GM23338 (cell line): ENCODE data around the gene MTRF1L. TPM values are rescaled to one million over a fixed set of nuclear protein-coding genes. Genes with fewer than 3 reads are reported as not detected.

Experiments used
- ATAC-seq: fragments of 200-7000 bp; cut with Tn5 transposase; 3 replicates; pipeline ENCODE4 v1.9.1; 2020
- DNase-seq: peaks from one replicate; pipeline ENCODE4 v3.0.0-alpha.2; 2015; ENCODE audit warnings: low spot score
- H2AFZ ChIP-seq: fragments of 200-600 bp; sonication (generic); 2 replicates; pipeline ENCODE4 v1.8.0; 2016; ENCODE audit warnings: antibody characterized with exemption, mild to moderate bottlenecking, moderate library complexity
- H3F3A ChIP-seq: fragments of 200-600 bp; sonication (generic); replicated peaks from 2 replicates; pipeline ENCODE4 v1.8.0; 2017; ENCODE audit warnings: antibody characterized with exemption, mixed run types, low read depth
- H3K27ac ChIP-seq: fragments of 200-600 bp; sonication (generic); 2 replicates; pipeline ENCODE4 v1.6.1; 2016; ENCODE audit warnings: low read depth
- H3K27me3 ChIP-seq: fragments of 200-600 bp; sonication (generic); 2 replicates; pipeline ENCODE4 v1.8.0; 2016; ENCODE audit warnings: mild to moderate bottlenecking, mixed run types, moderate library complexity; ENCODE audit not compliant: insufficient read depth
- H3K36me3 ChIP-seq: fragments of 200-600 bp; sonication (generic); 2 replicates; pipeline ENCODE4 v1.8.0; 2016; ENCODE audit warnings: mild to moderate bottlenecking; ENCODE audit not compliant: insufficient read depth
- H3K4me1 ChIP-seq: fragments of 200-600 bp; sonication (generic); 2 replicates; pipeline ENCODE4 v1.8.0; 2016; ENCODE audit warnings: mild to moderate bottlenecking, moderate library complexity; ENCODE audit not compliant: insufficient read depth
- H3K4me2 ChIP-seq: fragments of 200-600 bp; sonication (generic); 2 replicates; pipeline ENCODE4 v1.7.1; 2017; ENCODE audit warnings: mixed run types
- H3K4me3 ChIP-seq: fragments of 200-600 bp; sonication (generic); 2 replicates; pipeline ENCODE4 v1.6.1; 2016; ENCODE audit warnings: mixed run types
- H3K79me2 ChIP-seq: fragments of 200-600 bp; sonication (generic); replicated peaks from 2 replicates; pipeline ENCODE4 v1.8.0; 2017; ENCODE audit warnings: mild to moderate bottlenecking; ENCODE audit not compliant: insufficient read depth
- H3K9me2 ChIP-seq: fragments of 200-600 bp; sonication (generic); 2 replicates; pipeline ENCODE4 v1.8.0; 2017; ENCODE audit not compliant: insufficient read depth
- H4K20me1 ChIP-seq: fragments of 200-600 bp; sonication (generic); replicated peaks from 2 replicates; pipeline ENCODE4 v1.8.0; 2017; ENCODE audit warnings: mild to moderate bottlenecking; ENCODE audit not compliant: insufficient read depth
- H3K27ac Mint-ChIP-seq: 2 replicates; pipeline ENCODE4 v1.8.0; 2020; ENCODE audit warnings: inconsistent platforms, mild to moderate bottlenecking, moderate library complexity, mixed read lengths
- H3K27me3 Mint-ChIP-seq: 3 replicates; pipeline ENCODE4 v1.8.0; 2022; ENCODE audit warnings: low read depth, mild to moderate bottlenecking, moderate library complexity, mixed read lengths, inconsistent platforms; ENCODE audit not compliant: insufficient read depth, poor library complexity
- H3K36me3 Mint-ChIP-seq: 3 replicates; pipeline ENCODE4 v1.8.0; 2021; ENCODE audit warnings: low read depth, mild to moderate bottlenecking, inconsistent platforms, moderate library complexity, mixed read lengths
- H3K4me1 Mint-ChIP-seq: 3 replicates; pipeline ENCODE4 v1.8.0; 2020; ENCODE audit warnings: mild to moderate bottlenecking, inconsistent platforms, mixed read lengths
- H3K4me3 Mint-ChIP-seq: 3 replicates; pipeline ENCODE4 v1.8.0; 2021; ENCODE audit warnings: moderate library complexity, mild to moderate bottlenecking, inconsistent platforms, mixed read lengths
- H3K9me3 Mint-ChIP-seq: 3 replicates; pipeline ENCODE4 v1.8.0; 2020; ENCODE audit warnings: moderate library complexity, mild to moderate bottlenecking, inconsistent platforms, mixed read lengths
- CREB1 ChIP-seq: fragments of 250-450 bp; sonication (Bioruptor Pico); IDR thresholded peaks from 2 replicates; pipeline ENCODE4 v1.5.0; 2020; ENCODE audit warnings: low read depth, mild to moderate bottlenecking, moderate library complexity
- EZH2 ChIP-seq: fragments of 200-600 bp; sonication (generic); IDR thresholded peaks from one replicate; pipeline ENCODE4 v1.8.0; 2017; ENCODE audit warnings: antibody characterized with exemption, mild to moderate bottlenecking, low read depth; ENCODE audit not compliant: unreplicated experiment
- EZH2phosphoT487 ChIP-seq: fragments of 200-600 bp; sonication (generic); IDR thresholded peaks from one replicate; pipeline ENCODE4 v1.8.1; 2018; ENCODE audit warnings: antibody characterized with exemption; ENCODE audit not compliant: unreplicated experiment
- JUNB ChIP-seq: IDR thresholded peaks from one replicate; pipeline ENCODE4 v1.6.1; 2016; ENCODE audit warnings: antibody characterized with exemption; ENCODE audit not compliant: unreplicated experiment
- NANOG ChIP-seq: IDR thresholded peaks from 2 replicates; pipeline ENCODE4 v1.6.1; 2016; ENCODE audit warnings: antibody characterized with exemption, borderline replicate concordance
- POLR2AphosphoS5 ChIP-seq: IDR thresholded peaks from 2 replicates; pipeline ENCODE4 v1.6.1; 2016; ENCODE audit warnings: antibody characterized with exemption, low read depth
- STAT1 ChIP-seq: IDR thresholded peaks from one replicate; pipeline ENCODE4 v1.6.1; 2016; ENCODE audit warnings: antibody characterized with exemption; ENCODE audit not compliant: unreplicated experiment
- ZNF114 ChIP-seq: fragments of 250-450 bp; sonication (Bioruptor Pico); IDR thresholded peaks from 2 replicates; pipeline ENCODE4 v1.5.0; 2020; ENCODE audit warnings: mild to moderate bottlenecking, moderate library complexity
- ZNF331 ChIP-seq: fragments of 250-450 bp; sonication (Bioruptor Pico); IDR thresholded peaks from 2 replicates; pipeline ENCODE4 v1.5.0; 2020; ENCODE audit warnings: low read depth, mild to moderate bottlenecking, moderate library complexity
- polyA plus RNA-seq: library from polyadenylated mRNA; unstranded; fragments of >200 nt; fragmentation: Nextera tagmentation; extraction: Ambion mirVana; gene quantifications from 2 replicates; pipeline ENCODE4 v1.2.1, GENCODE V29; 2016
- total RNA-seq: library from RNA; depleted of rRNA; stranded (reverse); fragments of >200 nt; shearing (Covaris generic); gene quantifications from 2 replicates; pipeline ENCODE4 v1.2.3, GENCODE V29; 2014
- TF ChIP-seq, protein P1 (sequence below): IDR thresholded peaks from 2 replicates; pipeline ENCODE4 v1.6.1; 2016; ENCODE audit warnings: antibody characterized with exemption
- TF ChIP-seq, protein P2 (sequence below): fragments of 250-450 bp; sonication (Bioruptor Pico); IDR thresholded peaks from 2 replicates; pipeline ENCODE4 v1.5.0; 2020; ENCODE audit warnings: mild to moderate bottlenecking, moderate library complexity
- TF ChIP-seq, protein P3 (sequence below): IDR thresholded peaks from one replicate; pipeline ENCODE4 v1.6.1; 2018; ENCODE audit warnings: antibody characterized with exemption; ENCODE audit not compliant: unreplicated experiment

The MTRF1L gene
- total and polyA plus RNA-seq, 2 experiments from 2014 or later: 20.5 to 28.3 TPM

DNA sequence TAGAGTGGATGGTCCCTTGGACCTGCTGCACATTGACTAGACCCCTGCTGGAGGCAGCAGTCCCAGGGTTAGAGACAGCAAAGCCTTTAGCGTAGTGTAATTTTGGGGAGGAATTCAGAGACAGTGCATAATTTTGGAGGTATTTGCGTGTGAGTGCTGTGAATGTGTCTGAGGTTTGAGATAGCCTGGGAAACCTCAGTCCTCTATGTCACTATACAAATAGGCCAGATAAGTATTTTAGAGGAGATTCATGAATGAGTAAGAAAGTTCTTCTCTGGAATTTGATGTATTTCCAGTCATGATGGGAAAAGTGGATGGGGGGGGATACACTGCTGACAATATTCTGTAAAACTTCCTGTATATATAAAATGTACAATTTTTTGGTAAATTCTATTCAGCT, 25.8 kb upstream of the MTRF1L start:
- Histone ChIP-seq H4K20me1 (no peaks in the 10 kb centered on the region), H2AFZ (no peak overlapping the region), H3K9me2 (no peaks in the 10 kb centered on the region), H3K79me2 (no peaks in the 10 kb centered on the region), H3K4me1 (peaks cover 26% of the 10 kb centered on the region), H3K27me3 (no peaks in the 10 kb centered on the region), H3K27ac (no peak overlapping the region), H3K4me3 (no peak overlapping the region), H3K36me3 (no peaks in the 10 kb centered on the region), H3K4me2 (no peak overlapping the region), H3F3A (no peaks in the 10 kb centered on the region)
- Mint-ChIP-seq H3K36me3 (no peaks in the 10 kb centered on the region), H3K27me3 (peaks cover 4% of the 10 kb centered on the region), H3K4me1 (peaks cover 16% of the 10 kb centered on the region), H3K4me3 (no peak overlapping the region), H3K9me3 (no peaks in the 10 kb centered on the region), H3K27ac (no peak overlapping the region)
- DNase-seq (no peak), ATAC-seq (no peak)
- TF ChIP-seq STAT1: no peak
- TF ChIP-seq, protein P1, sequence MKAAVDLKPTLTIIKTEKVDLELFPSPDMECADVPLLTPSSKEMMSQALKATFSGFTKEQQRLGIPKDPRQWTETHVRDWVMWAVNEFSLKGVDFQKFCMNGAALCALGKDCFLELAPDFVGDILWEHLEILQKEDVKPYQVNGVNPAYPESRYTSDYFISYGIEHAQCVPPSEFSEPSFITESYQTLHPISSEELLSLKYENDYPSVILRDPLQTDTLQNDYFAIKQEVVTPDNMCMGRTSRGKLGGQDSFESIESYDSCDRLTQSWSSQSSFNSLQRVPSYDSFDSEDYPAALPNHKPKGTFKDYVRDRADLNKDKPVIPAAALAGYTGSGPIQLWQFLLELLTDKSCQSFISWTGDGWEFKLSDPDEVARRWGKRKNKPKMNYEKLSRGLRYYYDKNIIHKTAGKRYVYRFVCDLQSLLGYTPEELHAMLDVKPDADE: no peak

DNA sequence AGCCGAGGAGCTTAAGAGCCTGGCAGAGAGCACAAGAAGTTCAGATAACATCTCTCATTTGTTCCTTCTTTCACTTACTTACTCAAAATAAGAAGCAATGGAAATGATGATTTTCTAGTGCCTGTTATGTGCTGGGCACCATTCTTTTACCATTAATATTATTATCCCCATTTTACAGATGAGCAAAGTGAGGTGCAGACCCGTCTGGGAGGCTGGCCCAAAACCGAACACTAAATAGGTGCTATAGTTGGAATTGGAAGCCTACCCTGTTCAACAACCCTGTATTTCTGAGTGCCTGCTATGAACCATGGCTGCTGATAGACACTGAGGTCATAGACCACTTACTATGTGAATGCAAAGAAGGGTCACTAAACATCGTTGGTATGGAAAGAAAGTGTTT, 25.0 kb upstream of the MTRF1L start:
- H3K27me3 ChIP-seq: no peaks in the 10 kb centered on the region
- H3K4me1 Mint-ChIP-seq: peaks cover 16% of the 10 kb centered on the region
- peaks cover 24% of the 10 kb centered on the region for H3K4me1 ChIP-seq
- no peak overlapping the region for H3K4me3 ChIP-seq
- DNase-seq (no peak), ATAC-seq (no peak)
- no peak overlapping the region for H3K27ac ChIP-seq
- H4K20me1 ChIP-seq: no peaks in the 10 kb centered on the region
- H3K36me3 Mint-ChIP-seq: no peaks in the 10 kb centered on the region
- H3K27ac Mint-ChIP-seq: no peak overlapping the region
- no peaks in the 10 kb centered on the region for H3K79me2 ChIP-seq
- no peak overlapping the region for H3K4me3 Mint-ChIP-seq
- no peaks in the 10 kb centered on the region for H3K36me3 ChIP-seq
- peaks cover 4% of the 10 kb centered on the region for H3K27me3 Mint-ChIP-seq
- H3K9me2 ChIP-seq: no peaks in the 10 kb centered on the region
- H3F3A ChIP-seq: no peaks in the 10 kb centered on the region
- no peak overlapping the region for H2AFZ ChIP-seq
- H3K9me3 Mint-ChIP-seq: no peaks in the 10 kb centered on the region
- H3K4me2 ChIP-seq: no peak overlapping the region
- no peak for TF ChIP-seq ZNF114 (CRISPR knock-in tag)
- no peak for TF ChIP-seq JUNB
- no peak for TF ChIP-seq ZNF331 (CRISPR knock-in tag)
- TF ChIP-seq, protein P2, sequence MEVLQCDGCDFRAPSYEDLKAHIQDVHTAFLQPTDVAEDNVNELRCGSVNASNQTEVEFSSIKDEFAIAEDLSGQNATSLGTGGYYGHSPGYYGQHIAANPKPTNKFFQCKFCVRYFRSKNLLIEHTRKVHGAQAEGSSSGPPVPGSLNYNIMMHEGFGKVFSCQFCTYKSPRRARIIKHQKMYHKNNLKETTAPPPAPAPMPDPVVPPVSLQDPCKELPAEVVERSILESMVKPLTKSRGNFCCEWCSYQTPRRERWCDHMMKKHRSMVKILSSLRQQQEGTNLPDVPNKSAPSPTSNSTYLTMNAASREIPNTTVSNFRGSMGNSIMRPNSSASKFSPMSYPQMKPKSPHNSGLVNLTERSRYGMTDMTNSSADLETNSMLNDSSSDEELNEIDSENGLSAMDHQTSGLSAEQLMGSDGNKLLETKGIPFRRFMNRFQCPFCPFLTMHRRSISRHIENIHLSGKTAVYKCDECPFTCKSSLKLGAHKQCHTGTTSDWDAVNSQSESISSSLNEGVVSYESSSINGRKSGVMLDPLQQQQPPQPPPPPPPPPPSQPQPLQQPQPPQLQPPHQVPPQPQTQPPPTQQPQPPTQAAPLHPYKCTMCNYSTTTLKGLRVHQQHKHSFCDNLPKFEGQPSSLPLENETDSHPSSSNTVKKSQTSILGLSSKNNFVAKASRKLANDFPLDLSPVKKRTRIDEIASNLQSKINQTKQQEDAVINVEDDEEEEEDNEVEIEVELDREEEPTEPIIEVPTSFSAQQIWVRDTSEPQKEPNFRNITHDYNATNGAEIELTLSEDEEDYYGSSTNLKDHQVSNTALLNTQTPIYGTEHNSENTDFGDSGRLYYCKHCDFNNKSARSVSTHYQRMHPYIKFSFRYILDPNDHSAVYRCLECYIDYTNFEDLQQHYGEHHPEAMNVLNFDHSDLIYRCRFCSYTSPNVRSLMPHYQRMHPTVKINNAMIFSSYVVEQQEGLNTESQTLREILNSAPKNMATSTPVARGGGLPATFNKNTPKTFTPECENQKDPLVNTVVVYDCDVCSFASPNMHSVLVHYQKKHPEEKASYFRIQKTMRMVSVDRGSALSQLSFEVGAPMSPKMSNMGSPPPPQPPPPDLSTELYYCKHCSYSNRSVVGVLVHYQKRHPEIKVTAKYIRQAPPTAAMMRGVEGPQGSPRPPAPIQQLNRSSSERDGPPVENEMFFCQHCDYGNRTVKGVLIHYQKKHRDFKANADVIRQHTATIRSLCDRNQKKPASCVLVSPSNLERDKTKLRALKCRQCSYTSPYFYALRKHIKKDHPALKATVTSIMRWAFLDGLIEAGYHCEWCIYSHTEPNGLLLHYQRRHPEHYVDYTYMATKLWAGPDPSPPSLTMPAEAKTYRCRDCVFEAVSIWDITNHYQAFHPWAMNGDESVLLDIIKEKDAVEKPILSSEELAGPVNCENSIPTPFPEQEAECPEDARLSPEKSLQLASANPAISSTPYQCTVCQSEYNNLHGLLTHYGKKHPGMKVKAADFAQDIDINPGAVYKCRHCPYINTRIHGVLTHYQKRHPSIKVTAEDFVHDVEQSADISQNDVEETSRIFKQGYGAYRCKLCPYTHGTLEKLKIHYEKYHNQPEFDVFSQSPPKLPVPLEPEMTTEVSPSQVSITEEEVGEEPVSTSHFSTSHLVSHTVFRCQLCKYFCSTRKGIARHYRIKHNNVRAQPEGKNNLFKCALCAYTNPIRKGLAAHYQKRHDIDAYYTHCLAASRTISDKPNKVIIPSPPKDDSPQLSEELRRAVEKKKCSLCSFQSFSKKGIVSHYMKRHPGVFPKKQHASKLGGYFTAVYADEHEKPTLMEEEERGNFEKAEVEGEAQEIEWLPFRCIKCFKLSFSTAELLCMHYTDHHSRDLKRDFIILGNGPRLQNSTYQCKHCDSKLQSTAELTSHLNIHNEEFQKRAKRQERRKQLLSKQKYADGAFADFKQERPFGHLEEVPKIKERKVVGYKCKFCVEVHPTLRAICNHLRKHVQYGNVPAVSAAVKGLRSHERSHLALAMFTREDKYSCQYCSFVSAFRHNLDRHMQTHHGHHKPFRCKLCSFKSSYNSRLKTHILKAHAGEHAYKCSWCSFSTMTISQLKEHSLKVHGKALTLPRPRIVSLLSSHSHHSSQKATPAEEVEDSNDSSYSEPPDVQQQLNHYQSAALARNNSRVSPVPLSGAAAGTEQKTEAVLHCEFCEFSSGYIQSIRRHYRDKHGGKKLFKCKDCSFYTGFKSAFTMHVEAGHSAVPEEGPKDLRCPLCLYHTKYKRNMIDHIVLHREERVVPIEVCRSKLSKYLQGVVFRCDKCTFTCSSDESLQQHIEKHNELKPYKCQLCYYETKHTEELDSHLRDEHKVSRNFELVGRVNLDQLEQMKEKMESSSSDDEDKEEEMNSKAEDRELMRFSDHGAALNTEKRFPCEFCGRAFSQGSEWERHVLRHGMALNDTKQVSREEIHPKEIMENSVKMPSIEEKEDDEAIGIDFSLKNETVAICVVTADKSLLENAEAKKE: no peak
- TF ChIP-seq, protein P3, sequence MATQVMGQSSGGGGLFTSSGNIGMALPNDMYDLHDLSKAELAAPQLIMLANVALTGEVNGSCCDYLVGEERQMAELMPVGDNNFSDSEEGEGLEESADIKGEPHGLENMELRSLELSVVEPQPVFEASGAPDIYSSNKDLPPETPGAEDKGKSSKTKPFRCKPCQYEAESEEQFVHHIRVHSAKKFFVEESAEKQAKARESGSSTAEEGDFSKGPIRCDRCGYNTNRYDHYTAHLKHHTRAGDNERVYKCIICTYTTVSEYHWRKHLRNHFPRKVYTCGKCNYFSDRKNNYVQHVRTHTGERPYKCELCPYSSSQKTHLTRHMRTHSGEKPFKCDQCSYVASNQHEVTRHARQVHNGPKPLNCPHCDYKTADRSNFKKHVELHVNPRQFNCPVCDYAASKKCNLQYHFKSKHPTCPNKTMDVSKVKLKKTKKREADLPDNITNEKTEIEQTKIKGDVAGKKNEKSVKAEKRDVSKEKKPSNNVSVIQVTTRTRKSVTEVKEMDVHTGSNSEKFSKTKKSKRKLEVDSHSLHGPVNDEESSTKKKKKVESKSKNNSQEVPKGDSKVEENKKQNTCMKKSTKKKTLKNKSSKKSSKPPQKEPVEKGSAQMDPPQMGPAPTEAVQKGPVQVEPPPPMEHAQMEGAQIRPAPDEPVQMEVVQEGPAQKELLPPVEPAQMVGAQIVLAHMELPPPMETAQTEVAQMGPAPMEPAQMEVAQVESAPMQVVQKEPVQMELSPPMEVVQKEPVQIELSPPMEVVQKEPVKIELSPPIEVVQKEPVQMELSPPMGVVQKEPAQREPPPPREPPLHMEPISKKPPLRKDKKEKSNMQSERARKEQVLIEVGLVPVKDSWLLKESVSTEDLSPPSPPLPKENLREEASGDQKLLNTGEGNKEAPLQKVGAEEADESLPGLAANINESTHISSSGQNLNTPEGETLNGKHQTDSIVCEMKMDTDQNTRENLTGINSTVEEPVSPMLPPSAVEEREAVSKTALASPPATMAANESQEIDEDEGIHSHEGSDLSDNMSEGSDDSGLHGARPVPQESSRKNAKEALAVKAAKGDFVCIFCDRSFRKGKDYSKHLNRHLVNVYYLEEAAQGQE: no peak
- TF ChIP-seq NANOG: no peak
- no peak for TF ChIP-seq EZH2phosphoT487
- TF ChIP-seq CREB1 (CRISPR knock-in tag): no peak
- no peak for TF ChIP-seq POLR2AphosphoS5
- no peak for TF ChIP-seq EZH2
